Middle frontal gyrus (tissue), 1 donor: ENCODE results near the gene SMG9.

Experiments used
- DNase-seq: peaks from one replicate; pipeline ENCODE4 v3.0.0-alpha.2; 2015; ENCODE audit warnings: low spot score; ENCODE audit errors: extremely low spot score

The SMG9 gene

DNA sequence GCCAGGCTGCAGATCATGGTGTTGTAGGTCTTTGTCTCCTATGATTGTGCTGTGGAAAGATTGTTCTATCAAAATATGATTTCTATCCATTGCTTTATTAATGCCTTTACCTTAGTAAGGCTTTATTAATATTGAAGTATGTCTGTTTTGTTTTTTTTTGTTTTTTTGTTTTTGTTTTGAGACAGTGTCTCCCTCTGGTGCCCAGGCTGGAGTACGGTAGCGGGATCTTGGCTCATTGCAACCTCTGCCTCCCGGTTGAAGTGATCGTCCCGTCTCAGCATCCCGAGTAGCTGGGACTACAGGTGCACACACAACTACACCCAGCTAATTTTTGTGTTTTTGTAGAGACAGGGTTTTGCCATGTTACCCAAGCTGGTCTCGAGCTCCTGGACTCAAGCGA, 31.2 kb downstream of the SMG9 start:
- DNase-seq, result no peak

- DNase-seq, result no peak
Measured at GRCh38 chr19:43721469-43722048, 33.2 kb downstream of the SMG9 start.

GRCh38 chr19:43720936-43721335, 33.8 kb downstream of the SMG9 start:
- no peak for DNase-seq

GRCh38 chr19:43719918-43720317, 34.8 kb downstream of the SMG9 start:
- no peak for DNase-seq

- no peak for DNase-seq
Measured at GRCh38 chr19:43719378-43719868, 35.3 kb downstream of the SMG9 start.

DNA sequence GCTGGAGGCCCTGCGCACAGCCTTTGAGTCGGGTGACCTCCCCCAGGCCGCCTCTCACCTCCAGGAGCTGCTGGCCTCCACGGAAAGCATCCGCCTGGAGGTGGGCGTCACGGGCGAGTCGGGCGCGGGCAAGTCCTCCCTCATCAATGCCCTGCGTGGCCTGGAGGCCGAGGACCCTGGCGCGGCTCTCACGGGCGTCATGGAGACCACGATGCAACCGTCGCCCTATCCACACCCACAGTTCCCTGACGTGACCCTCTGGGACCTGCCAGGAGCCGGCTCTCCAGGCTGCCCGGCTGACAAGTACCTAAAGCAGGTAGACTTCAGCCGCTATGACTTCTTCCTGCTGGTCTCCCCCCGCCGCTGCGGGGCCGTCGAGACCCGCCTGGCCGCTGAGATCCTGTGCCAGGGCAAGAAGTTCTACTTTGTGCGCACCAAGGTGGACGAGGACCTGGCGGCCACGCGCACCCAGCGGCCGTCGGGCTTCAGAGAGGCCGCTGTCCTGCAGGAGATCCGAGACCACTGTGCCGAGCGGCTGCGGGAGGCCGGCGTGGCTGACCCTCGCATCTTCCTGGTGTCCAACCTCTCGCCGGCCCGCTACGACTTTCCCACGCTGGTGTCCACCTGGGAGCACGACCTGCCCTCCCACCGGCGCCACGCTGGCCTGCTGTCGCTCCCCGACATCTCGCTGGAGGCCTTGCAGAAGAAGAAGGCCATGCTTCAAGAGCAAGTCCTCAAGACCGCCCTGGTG, 36.0 kb downstream of the SMG9 start:
- no peak for DNase-seq

- DNase-seq, result no peak
Measured at GRCh38 chr19:43715776-43716175, 39.0 kb downstream of the SMG9 start, which contains the start of gene IRGC. IRGC (plus strand) TSS chr19:43716076; CDS start chr19:43718559, 2,483 bp downstream.

DNA sequence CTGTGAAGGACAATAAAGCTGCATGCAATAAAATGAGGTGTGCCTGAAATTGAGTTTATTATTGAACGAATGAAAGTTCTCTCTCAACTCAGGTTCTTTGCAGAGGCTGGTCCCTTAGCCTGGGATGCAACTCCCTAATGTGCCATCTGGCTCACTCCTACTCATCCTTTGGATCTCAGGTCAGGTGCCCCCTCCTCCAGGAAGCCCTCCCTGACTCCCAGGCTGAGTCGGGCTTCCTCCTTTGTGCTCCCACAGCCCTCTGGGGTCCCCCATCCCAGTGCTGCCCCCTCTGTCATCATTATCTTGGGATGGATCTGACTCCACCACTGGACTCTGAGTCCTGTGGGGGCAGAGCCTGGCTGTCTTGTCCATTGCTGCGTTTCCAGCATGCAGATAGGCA, 41.6 kb downstream of the SMG9 start:
- no peak for DNase-seq

DNA sequence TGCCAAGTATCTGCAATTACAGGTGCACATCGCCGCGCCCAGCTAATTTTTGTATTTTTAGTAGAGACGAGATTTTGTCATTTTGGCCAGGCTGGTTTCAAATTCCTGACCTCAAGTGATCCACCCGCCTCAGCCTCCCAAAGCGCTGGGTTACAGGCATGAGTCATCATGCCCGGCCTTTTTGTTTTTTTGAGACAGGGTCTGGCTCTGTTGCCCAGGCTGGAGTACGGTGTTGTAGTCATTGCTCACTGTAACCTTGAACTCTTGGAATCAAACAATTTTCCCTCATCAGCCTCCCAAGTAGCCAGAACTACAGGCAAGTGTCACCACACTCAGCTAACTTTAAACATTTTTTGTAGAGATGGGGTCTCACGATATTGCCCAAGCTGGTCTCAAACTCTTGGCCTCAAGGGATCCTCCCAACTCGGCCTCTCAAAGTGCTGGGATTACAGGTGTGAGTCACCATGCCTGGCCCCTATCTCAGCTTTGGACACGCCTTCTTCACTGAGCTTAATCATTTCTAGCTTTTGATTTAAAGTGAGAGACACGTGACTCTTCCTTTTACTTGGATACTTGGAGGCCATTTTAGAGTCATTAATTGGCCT, 42.9 kb downstream of the SMG9 start:
- DNase-seq, result no peak

DNA sequence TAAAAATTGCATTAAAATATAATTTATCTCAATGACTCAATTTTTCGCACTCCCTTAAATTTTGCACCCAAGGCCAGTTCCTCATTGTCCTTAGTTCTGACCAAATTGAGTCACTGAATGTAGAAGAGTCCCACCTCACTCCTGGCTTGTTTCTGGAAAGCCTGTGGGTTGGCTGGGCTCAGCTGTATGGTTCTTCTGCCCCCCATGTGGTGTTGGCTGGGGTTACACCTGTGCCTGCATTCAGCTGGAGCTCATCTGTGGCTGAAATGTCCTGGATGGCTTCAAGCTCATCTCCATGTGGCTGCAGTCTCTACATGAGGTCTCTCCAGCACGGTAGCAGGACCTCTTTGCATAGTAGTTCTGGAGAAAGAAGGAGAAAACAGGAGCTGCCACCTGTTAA, 46.0 kb downstream of the SMG9 start:
- DNase-seq, result no peak

DNA sequence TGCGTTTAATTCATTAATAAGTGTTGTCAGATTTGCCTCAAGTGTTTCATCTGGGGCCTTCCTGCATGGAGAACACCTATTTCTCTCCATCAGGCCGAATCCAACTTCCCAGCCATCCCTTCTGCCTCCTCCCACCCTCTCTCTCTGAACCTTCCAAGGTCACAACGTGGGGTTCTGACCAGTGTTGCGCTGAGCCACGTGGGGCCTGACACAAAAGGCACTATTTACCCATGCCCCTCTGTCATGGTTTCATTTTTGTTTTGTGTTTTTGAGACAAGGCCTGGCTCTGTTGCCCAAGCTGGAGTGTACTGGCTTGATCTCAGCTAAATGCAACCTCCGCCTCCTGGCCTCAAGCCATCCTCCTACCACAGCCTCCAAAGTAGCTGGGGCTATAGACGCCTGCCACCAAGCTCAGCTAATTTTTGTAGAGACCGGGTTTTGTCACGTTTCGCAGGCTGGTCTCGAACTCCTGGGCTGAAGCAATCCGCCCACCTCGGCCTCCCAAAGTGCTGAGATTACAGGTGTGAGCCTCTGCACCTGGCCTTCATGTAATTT, 47.5 kb downstream of the SMG9 start:
- DNase-seq, result no peak

GRCh38 chr19:43705729-43706128, 49.0 kb downstream of the SMG9 start:
- DNase-seq, result no peak

- no peak for DNase-seq
Measured at GRCh38 chr19:43704002-43704705, 50.6 kb downstream of the SMG9 start.

DNA sequence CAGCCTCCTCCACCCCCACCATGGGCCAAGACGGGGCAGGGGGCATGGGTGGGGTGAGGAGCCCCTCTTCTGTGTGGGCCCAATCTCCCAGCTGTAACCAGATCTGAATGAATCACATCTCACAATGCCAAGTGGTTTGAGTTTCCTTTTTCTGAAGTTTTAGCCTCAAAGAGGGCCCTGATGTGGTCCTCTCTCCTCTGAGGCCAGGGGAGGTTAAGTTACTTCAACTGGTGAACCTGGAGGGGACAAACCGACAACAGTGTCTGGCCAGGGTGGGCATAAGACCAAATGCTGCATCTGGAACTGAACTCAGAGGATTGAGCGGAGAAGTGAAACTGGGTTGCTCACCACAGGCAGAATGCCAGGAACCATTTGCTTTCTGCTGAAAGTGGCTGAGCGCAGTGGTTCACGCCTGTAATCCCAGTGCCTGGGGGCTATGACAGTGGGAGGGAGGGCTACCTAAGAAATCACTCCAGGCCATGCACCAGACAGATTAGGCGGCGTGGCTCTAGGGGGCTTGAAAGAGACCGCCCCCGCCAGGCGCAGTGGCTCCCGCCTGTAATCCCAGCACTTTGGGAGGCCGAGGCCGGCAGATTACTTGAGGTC, 54.3 kb downstream of the SMG9 start:
- DNase-seq, result no peak

DNA sequence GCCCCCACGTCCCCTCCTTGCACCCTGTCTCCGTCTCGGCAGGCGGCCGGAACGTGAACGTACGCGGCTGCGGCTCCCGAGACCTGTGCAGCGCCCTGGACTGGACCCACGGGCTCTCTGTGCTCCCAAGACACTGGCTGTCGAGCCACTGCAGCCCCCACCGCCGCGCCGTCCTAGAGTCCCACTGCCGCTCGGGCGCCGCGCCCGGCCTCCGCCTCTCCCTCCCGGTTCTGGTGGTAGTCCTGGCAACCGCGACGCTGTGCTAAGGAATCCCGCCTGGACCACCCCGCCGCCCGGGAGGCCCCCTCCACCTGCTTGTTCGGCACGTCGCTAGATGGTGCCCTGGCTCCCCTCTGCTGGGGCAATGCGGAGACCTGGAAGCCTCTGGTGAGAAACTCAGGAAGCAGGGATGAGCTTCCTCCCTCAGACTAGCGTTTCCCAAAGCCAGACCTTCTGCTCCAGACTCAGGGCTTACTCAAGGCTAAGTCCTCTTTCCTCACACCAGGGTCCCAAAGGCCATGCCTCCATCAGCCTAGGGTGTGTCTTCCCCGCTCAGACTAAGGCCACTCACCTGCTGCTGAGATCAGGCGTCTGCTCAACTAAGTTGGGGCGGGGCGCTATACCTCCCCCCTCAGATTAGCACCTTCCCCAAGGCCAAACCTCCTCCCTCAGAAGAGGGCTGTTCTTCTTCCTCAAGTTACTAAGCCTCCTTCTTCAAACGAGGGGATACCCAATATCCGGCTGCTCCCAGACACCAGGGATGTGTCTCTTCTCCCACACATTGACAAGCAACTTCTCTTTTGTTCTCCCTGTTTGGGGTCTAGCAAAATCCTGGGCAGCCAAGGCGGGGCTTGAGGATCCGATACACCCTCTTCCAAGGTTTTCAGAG, 55.0 kb downstream of the SMG9 start:
- DNase-seq, result no peak

GRCh38 chr19:43697295-43697694, 57.5 kb downstream of the SMG9 start:
- no peak for DNase-seq

DNA sequence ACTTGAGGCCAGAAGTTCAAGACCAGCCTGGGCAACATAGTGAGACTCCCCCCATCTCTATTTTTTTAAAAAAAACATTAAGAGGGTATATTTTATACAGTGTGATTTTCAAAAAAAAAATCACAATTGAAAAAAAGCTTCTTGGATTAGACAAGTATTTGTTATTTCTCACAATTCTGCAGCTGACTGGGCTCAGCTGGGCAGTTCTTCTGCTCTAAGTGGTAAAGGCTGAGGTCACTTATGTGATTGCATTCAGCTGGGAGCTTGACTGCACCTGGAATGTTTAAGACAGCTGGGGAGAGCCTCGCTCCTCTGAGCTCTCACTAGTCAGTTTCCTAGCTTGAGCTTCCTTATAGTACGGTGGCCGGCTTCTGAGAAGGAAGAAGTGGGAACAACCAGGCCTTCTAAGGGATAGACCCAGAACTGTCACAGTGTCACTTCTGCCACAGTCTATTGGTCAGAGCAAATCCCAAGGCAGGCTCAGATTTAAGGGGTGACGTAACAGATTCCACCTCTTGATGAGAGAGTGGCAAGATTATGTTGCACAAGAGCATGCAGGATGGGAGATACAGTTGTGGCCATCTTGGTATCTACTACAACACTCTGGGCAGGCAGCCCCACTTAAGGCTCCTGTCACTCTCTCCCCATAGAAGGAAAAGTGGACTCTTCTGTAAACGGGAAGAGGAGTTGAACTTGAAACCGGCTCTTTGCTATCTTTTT, 58.6 kb downstream of the SMG9 start:
- DNase-seq, result no peak

DNA sequence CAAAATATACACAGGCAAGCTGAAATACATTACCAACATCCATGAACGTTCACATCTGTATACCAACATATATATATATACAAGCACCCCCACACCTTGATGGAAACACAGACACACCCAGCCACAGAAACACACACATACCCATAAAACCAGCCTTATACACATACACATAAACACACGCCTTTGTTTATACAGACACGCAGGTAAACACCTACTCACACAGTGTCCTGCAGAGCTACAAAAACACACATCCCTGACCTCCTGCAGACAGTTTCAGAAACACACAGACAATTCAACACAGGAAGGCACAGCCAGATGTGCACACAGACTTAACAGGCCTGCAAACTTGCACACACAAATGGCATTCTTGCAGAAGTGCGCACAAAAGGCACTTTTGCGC, 60.2 kb downstream of the SMG9 start:
- DNase-seq, result no peak

- no peak for DNase-seq
Measured at GRCh38 chr19:43692877-43693276, 61.9 kb downstream of the SMG9 start.

- DNase-seq, result no peak
Measured at GRCh38 chr19:43692385-43692784, 62.4 kb downstream of the SMG9 start.
